Cardiac muscle cell (in vitro differentiated cells and primary cell): Measurements from ENCODE around the gene CLDN16. TPM values are rescaled to one million over a fixed set of nuclear protein-coding genes. Genes with fewer than 3 reads are reported as not detected.
A peak's percentile ranks its signal among the peaks of the same experiment; 100 is the strongest.

ENCODE experiments used
- DNase-seq, 2 donors: peaks; one replicate each; pipeline versions ENCODE4 v3.0.0 to v3.0.0-alpha.2; 2010 to 2017; ENCODE audit warnings: low read depth in 1 of 2, low spot score in 1 of 2
- H3K27ac ChIP-seq: fragments of 200-600 bp; sonication (generic); 2 replicates; pipeline ENCODE4 v1.5.1; 2016
- H3K27me3 ChIP-seq: fragments of 200-600 bp; sonication (generic); 2 replicates; pipeline ENCODE4 v1.6.0; 2016; ENCODE audit warnings: control low read depth
- H3K36me3 ChIP-seq: fragments of 200-600 bp; sonication (generic); 2 replicates; pipeline ENCODE4 v1.5.1; 2016; ENCODE audit warnings: control low read depth
- H3K4me1 ChIP-seq: fragments of 200-600 bp; sonication (generic); 2 replicates; pipeline ENCODE4 v1.8.1; 2017; ENCODE audit warnings: low read depth, mild to moderate bottlenecking, mixed run types
- H3K4me3 ChIP-seq: fragments of 200-600 bp; sonication (generic); 2 replicates; pipeline ENCODE4 v1.5.1; 2016; ENCODE audit warnings: mild to moderate bottlenecking
- H3K9me3 ChIP-seq: fragments of 200-600 bp; sonication (generic); 2 replicates; pipeline ENCODE4 v1.5.1; 2017; ENCODE audit warnings: low read depth, mild to moderate bottlenecking, control low read depth
- CTCF ChIP-seq: IDR thresholded peaks from 2 replicates; pipeline ENCODE4 v1.5.1; 2012; ENCODE audit warnings: low read depth, mild to moderate bottlenecking, low read length
- polyA plus RNA-seq: library from polyadenylated mRNA; unstranded; fragments of >200 nt; fragmentation: Nextera tagmentation; extraction: Ambion mirVana; gene quantifications from 2 replicates; pipeline ENCODE4 v1.2.1, GENCODE V29; 2016
- total RNA-seq: library from RNA; depleted of rRNA; stranded (reverse); fragments of >200 nt; gene quantifications from 2 replicates; pipeline ENCODE4 v1.2.3, GENCODE V29; 2016

CLDN16 gene
- total and polyA plus RNA-seq, 2 experiments from 2014 or later: 0.18 TPM; not detected in 1

DNA sequence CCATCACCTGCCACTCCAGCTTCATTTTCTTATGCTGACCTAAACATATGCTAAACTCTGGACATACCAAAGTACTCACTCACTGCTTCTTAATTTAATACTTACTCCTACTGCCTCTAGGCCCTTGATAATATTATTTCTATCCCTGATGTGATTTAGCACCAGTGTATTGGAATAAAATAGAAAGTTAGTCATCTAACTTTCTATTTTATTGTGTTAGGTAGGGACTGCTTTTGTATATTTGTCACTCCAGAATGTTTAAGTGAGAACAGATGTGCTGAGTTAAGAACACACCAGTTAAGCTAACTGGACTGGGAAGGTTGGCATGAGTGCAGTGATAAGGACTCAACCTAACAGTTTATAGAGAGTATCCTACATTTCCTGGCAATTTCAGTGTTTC, 6.5 kb upstream of the CLDN16 start:
- no peak for DNase-seq
- Histone ChIP-seq H3K4me3 (no peak overlapping the region), H3K27ac (no peak overlapping the region), H3K4me1 (no peaks in the 10 kb centered on the region), H3K27me3 (no peaks in the 10 kb centered on the region), H3K9me3 (no peaks in the 10 kb centered on the region), H3K36me3 (no peaks in the 10 kb centered on the region)
- TF ChIP-seq CTCF: no peak

DNA sequence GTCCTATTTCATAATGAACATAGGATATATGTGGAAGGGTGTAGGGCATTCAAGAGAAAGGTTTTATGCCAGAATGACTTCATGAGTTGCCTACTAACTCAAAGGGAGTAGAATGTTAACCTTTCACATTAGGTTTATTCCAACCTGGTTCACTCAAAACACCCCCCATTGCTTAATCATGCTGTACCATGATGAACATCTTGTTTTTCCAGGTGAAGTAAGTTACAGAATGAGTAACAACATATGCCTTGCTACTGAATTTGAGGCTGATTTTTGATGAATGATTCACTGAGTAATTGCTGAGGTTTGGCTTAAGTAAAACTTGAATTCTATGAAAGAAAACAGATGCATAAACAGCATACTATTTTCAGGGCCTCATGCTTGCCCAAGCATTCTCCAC, 5.9 kb upstream of the CLDN16 start:
- DNase-seq: peak in 1 of 2 donors; percentile 11
- no peak for TF ChIP-seq CTCF

GRCh38 chr3:190384309-190384756, 3.6 kb upstream of the CLDN16 start:
- TF ChIP-seq CTCF: peak; percentile 49
- H3K36me3 ChIP-seq: no peaks in the 10 kb centered on the region
- H3K4me1 ChIP-seq: no peaks in the 10 kb centered on the region
- no peaks in the 10 kb centered on the region for H3K9me3 ChIP-seq
- no peak overlapping the region for H3K27ac ChIP-seq
- no peak overlapping the region for H3K4me3 ChIP-seq
- DNase-seq: peak; percentile 27 to 60
- no peaks in the 10 kb centered on the region for H3K27me3 ChIP-seq

More for the DNA sequence above, 5.9 kb upstream of the CLDN16 start:
- Histone ChIP-seq H3K4me3 (no peak overlapping the region), H3K4me1 (no peaks in the 10 kb centered on the region), H3K9me3 (no peaks in the 10 kb centered on the region), H3K27ac (no peak overlapping the region), H3K36me3 (no peaks in the 10 kb centered on the region), H3K27me3 (no peaks in the 10 kb centered on the region)

DNA sequence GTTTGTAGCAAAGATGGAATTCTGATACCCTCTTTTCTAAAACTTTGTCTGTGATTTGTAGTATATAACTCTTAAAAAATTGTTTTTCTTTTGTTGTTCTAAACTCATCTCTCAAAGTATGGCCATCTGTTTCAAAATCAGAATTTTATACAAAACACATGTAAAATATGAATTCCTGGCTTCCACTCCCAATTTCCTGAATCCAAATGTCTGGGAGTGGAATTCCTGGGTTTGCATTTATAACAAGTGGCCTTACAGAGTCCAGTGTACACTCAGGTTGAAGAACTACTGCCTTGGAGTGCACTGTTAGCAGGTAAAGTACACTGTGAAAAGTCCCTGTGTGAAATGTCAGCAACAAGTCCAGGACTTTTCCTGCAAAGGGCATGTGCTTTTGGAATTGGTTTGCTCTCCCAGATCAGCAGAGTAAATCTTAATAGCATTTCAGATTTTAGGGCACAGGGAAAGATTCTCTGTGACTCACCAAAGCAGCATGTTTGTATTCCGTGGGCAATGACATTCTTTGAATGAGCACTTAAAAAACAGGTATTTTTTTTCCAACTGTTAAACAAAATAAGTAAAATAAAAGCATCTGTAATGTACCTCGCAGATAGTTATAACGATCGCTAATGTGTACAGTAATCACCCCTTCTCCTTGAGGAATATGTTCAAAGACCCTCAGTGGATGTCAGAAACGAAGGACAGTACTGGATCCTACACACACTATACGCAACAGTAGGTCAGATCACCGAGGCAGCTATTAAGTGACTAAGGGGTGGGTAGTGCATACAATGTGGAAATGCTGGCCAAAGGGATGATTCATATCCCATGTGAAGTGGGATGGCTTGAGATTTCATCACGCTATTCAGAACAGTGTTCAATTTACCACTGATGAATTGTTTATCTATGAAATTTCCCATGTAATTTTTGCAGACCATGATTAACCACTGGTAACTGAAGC, 2.0 kb upstream of the CLDN16 start:
- Histone ChIP-seq H3K4me1 (no peaks in the 10 kb centered on the region), H3K27ac (no peak overlapping the region), H3K27me3 (no peaks in the 10 kb centered on the region), H3K9me3 (no peaks in the 10 kb centered on the region), H3K36me3 (no peaks in the 10 kb centered on the region), H3K4me3 (no peak overlapping the region)
- peak in 1 of 2 donors; percentile 94 for DNase-seq
- no peak for TF ChIP-seq CTCF

DNA sequence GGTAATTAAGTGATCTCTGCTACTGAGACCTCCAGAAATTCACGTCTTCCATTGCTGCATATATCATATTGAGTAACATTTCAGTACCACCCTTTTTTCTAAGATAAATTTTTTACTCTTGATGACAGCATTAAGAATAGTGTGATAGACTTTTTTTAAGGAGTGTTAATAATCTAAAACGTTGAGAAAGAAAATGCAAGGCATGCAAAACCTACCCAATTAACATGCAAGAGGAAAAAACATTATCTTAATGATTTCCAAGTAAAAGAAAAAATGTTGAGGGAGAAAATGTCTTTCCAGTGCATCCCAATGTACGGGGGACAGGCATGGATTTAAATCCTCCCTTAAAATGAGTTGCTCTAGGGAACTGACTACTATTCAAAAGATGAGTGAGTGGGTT, 740 bp downstream of the CLDN16 start:
- no peak overlapping the region for H3K27ac ChIP-seq
- no peaks in the 10 kb centered on the region for H3K4me1 ChIP-seq
- H3K4me3 ChIP-seq: no peak overlapping the region
- DNase-seq: no peak
- no peak for TF ChIP-seq CTCF
- no peaks in the 10 kb centered on the region for H3K9me3 ChIP-seq
- no peaks in the 10 kb centered on the region for H3K36me3 ChIP-seq
- no peaks in the 10 kb centered on the region for H3K27me3 ChIP-seq
